HG03064 (cell line): ENCODE data around the gene CHD5.

ENCODE experiments used
- ATAC-seq: cut with Tn5 transposase; IDR thresholded peaks from one replicate; pipeline ENCODE4 v1.9.1; 2021; ENCODE audit warnings: low read depth; ENCODE audit not compliant: unreplicated experiment

Gene CHD5

DNA sequence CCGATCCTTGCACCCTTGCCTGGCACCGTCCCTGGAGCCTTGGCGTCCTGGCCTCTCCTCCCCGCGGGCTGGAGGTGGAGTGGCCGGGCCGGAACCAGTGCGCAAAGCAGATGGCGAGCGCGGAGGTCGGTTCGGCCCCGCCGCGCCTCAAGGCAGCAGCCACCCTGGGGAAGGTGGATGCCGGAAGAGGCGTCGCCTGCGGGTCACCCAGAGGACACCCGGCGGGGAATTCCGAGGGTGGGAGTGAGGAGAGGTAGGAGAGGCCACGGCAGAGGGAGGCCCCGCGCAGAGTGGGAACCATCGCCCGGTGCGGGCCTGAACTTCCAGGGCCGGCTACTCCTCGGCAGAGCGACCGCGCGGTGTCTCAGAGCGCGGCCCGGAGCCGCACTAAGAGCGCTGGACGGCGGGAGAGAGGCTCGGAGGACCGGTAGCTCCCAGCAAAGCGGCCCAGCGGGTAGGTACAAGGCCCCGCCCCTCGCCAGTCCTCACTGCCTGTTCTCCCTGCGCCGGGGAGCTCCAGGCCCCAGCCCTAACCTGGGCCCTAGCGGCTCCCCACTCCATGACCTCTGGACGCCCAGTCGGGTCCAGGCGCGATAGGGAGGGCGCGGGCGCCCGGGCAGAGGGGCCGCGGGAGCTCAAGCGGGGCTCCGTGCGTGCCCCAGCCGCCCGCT, 25.9 kb upstream of the CHD5 start, which contains the start of gene RNF207:
Gene RNF207 (plus strand): TSS at position 271 of the 671 bp plus-strand sequence. CDS start 417 bp downstream, outside the sequence.
- no peak for ATAC-seq

DNA sequence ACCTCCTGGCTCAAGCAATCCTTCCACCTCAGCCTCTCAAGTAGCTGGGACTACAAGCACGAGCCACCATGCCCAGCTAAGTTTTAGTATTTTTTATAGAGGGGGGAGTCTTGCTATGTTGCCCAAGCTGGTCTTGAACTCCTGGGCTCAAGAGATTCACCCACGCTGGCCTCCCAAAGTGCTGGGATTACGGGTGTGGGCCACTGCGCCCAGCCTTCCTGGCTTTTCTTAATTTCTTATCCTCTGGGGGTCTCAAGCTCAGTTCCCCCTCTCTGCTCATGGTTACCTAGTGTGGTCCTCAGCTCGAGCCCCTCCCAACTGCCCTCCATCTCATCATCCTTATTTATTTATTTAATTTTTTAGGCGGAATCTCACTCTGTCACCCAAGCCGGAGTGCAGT, 22.1 kb upstream of the CHD5 start:
- no peak for ATAC-seq

DNA sequence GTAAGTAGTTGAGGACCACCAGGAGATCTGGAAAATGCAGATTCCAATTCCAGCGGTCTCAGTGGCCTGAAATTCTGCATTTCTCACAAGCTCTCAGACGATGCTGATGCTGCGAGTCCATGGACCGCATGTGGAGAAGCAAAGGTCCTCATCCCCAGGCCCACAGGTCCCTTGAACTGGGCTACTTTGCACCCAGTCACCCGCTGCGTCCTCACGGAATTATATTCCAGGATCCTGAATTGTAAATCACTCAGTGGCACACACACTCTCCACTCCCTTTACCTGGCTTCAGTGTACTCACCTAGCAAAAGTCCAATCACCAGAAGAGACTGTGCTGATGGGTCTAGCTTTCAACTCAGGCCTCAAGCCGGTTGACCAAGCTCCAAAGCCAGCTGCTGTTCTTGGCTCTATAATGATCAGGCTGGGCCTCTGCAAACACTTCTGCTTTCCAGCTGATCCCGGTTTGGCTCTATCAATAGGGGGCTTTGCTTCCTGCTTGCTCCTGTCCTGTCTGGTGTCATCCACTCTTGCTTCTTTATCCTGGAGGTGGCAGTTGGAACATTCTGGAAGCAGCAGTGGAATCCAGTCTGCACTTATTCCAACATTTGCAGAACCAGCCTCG, 20.2 kb upstream of the CHD5 start:
- no peak for ATAC-seq

DNA sequence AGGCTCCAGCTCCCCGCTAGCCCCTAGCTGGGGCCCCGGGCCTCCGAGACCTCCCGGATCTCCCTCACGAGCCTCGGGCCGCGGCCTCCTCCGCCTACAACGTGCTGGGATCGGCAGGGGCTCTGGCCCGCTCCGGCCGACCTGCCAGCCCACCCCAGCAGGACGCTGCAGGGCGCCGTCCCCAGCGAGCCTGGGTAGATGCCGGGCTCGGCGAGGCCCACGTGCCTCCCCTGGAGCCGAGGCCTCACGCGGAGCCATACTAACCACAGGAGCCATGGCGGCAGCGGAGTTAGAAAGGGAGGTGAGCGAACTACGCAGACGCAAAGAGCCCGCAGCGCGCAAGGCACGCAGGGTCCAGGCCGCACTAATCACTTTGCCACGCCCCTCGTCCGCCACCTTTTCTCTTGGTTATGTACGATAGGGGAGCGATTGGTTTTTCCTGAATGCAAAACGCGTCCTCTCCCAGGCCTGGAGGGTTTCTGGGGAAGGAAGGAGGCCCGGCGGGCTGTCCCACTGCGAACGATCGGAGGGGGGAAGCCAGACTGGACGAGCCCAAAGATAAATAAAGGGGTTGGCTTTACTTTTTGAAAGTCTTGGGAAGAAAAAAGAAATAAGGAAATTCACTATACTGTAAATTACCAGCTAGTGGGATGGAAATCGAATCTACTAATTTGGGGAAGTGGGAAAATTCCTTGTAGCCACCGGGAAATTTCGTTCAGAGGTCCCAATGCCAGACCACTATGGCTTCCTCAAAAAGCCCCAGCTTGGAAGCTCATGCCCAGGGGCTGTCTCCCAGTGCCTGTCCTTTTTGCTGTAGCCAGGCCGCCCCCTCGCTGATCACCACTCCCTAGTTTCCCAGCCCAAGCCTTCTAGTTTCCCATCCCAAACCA, 19.4 kb upstream of the CHD5 start, which contains the start of gene RPL22:
Gene RPL22 (minus strand): TSS at position 298 of the 890 bp plus-strand sequence. CDS start 22 bp downstream, at position 276.
- ATAC-seq = peak; percentile 93

DNA sequence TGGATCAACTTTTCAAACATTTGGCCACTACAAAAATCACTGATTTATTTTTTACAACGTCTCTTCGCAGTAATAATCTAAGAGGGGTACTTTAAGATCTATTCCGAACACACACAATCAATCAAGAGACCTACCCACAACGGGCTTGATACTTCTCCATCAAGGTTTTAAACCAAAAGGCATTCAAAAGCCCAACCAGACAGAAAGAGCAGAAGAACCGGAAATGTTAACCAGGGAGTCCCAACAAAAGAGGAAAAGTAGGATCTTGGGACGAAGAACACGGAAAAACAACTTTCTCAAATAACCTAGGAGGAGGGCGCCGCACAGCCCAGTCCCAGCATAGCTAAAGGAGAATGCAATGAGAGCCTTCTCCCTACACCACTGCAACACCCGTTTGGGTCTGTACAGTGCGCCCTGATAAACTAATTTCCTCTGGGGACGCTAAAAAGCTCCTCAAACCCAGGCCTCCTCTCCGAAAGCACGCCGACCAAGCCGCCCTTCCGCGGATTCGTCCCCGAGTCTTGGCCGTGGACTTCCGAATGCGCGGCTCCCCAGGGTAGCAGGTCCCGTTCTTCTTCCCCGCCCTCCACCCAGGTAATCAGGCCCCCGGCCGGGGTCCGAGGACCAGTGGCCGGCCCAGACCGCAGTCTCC, 18.7 kb upstream of the CHD5 start:
- ATAC-seq = peak; percentile 24

DNA sequence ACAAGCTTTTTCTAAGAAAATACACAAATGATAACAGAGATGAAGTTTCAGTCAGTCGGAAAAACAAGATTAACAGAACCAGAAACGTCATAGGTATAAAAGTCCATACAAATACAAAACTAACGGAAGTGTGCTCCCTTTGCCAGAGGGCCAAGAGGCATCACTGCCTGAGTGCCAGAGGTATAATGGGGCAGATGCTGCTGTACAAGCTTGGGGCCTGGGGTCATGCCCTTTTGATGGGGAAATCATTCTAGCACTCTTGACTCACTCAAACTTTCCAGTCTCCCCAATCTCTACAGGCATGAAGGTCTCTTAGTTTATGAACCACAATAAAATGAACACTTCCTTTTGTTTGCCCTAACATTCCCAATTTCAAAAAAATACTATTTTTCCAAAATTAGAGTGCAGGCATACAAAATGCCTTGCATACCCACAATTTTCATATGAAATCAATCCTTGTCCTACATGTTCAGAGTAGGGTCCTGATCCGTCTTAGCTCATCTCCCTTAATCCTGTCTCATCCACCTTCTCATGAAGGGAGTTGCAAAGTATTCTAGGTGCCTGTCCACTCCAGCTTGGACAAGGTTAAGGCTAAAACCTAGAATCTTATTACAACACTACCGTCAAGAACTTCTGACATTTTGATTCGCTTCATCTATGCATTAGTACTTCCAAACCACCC, 17.8 kb upstream of the CHD5 start:
- ATAC-seq = no peak

DNA sequence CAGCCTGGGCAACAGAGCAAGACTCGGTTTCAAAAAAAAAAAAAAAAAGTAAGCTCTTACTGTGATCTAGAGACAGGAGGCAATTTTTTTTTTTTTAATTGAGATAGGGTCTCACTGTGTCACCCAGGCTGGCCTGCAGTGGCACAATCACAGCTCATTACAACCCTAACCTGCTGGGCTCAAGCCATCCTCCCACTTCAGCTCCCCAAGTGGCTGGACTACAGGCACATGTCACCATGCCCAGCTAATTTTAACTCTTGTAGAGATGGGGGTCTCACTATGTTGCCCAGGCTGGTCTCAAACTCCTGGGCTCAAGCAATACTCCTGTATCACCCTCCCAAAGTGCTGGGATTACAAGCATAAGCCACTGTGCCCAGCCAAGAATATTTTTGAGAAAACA, 11.8 kb upstream of the CHD5 start:
- no peak for ATAC-seq

DNA sequence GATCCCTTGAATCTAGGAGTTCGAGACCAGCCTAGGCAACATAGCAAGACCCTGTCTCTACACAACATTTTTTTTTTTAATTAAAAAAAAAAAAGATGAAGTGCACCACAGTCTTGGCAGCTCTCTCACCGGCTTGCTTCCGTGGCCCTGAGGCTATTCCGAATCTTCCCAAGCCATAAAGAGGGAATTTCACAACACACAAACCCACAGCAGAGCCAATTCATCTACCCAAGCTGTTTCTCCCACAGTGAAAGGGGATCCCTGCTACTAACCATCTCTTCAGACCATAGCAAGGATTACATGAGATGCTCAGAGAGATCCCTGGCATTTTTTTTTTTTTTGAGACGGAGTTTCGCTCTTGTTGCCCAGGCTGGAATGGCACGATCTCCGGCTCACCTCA, 8.3 kb upstream of the CHD5 start:
- no peak for ATAC-seq

DNA sequence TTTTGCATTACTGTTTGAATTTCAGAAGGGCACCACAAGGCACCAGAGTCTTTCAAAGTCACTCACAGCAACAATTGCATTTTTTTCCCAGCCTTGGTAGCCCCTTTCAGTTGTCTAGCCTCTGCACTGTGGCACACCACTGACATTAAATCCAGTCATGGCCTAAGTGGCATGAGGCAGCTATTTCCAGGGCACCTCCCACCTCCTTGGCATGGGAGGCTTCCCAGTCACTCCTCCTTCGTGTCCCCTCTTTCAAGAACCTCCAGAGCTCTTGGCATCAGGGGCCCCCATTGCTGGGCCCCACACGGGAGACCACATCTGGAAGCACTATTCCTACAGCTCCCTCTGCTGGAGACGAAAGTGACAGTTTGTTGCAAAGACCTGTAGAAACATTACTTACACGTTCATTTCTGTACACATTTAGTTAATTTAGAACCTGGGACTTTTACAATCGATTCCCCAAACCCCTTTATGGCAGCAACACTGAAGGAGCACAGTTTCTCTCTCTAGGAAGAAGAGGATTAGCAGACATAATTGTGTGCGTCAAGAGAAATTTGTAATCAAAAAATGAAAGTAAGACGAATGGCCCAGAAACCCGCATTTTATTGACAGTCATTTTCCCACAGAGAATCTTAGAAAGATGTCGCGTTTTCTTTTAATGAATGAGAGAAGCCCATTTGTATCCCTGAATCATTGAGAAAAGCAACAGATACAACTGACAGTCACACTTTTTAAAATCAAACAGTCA, 5.7 kb upstream of the CHD5 start:
- no peak for ATAC-seq

DNA sequence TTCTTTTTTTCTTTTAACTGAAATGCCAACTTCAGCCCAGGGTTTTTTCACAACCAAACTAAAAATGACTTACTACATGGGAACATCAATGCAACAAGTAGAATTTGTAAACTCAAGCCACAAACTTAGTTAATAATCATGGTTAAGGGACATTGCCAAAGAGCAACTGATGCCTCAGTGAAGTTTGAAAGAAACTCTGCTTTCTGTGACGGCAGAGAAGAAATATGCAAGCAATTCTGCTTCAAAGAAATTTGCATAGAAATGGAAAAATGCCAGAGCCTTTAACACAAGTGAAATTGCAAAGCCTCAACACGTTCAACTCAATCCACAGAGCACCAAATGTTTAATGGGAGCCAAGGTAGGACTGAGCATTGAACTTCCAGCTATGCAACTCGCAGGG, 5.0 kb upstream of the CHD5 start:
- no peak for ATAC-seq

DNA sequence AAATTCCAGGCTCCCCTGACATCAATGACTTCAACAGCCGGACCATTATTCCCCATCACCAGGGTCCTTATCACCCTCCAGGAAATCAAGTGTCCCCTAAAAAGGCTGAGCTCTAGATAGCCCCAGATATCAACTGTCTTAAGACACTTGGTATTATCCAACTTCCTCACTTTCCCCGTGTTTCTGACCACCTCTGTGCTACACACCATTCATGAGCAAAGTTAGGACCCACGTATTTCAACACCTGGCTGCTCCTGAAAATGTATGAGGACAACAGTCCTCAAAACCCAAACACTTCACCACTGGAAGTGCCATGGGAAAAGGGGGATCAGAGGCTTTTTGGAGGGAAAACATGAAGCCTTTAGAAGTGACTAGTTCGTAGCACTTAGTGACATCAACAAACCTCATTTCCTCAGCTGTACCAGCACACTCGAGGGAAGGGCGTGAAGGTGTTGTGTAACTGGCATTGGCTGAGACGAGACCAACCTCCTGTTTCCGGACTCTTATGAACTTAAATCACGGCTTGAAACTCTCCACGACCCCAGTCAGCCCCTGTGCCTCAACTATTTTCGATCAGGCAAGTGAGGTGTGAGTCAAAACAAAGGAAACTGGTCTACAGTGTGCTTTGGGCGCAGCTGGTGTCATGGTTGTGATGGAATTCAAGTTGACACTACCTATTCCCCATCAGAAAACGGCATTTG, 4.1 kb upstream of the CHD5 start:
- no peak for ATAC-seq

DNA sequence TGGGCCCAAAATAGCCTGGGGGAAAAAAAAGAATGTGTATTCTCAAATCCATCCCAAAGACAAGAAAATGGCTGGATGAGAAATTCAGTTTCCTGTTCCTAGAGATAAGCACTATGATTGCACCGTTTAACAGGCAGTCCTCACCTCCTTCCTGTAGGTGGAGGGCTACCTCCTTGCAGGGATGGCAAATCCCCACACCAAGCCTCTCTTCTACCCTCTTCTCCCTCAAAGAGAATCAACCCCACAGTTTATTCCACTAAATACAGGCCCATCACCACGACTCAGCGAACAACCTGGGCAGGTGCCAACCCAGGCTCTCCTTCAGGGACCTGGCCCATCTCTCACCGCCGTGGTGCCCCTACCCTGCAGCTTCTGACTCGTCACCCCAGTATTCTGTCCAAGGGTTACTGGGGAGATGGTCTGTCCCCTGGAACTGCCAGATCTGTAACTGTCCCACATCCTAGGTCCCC, 3.4 kb upstream of the CHD5 start:
- ATAC-seq = no peak

DNA sequence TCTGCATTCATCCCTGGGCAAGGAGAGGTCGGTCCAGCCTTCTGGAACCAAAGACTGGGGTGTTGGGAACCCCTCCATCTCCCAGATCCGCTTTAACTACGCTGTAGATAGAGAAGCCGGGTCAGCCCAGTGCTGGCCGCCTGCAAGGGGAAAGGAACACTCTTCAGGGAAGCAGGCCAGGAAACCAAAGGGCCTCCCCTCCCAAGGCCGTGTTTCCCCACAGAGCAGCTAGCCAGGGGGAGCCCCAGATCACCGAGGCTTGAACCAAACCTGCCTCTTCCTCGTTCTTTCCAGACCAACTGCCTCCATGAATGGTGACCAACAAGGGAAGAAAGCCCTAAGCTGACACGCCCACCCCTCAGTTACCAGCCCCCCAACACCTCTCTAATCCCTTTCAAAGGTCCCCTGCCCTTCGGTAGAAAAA, 1.2 kb upstream of the CHD5 start:
- ATAC-seq = no peak

DNA sequence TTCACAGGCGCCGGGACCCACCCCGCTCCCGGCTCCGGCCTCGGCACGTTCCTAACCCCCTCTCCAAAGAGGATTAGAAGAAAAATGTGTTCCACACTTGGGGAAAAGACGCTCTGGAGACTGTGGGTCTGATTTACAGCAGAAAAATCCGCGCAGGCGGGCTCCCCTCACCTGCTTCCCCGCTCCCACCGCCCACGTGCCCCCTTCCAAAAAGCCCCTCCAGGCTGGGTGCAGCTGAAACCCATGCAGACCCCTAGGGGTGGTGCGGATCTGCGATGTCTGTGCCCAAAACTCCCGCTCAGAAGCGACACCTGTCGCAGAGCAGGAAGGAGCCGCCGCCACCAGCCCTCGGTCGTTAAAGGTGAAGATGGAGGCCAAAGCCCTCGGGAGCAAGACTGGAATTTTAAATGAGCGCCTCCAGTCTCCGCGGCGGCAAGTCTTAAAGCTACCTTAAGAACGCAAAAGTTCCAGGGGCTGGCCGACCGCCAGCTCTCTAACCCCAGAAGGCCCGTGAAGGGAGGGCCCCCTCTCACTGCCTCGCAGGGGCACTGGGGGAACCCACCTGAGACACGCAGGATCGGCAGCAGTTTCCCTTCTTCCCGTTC, 688 bp upstream of the CHD5 start:
- no peak for ATAC-seq

DNA sequence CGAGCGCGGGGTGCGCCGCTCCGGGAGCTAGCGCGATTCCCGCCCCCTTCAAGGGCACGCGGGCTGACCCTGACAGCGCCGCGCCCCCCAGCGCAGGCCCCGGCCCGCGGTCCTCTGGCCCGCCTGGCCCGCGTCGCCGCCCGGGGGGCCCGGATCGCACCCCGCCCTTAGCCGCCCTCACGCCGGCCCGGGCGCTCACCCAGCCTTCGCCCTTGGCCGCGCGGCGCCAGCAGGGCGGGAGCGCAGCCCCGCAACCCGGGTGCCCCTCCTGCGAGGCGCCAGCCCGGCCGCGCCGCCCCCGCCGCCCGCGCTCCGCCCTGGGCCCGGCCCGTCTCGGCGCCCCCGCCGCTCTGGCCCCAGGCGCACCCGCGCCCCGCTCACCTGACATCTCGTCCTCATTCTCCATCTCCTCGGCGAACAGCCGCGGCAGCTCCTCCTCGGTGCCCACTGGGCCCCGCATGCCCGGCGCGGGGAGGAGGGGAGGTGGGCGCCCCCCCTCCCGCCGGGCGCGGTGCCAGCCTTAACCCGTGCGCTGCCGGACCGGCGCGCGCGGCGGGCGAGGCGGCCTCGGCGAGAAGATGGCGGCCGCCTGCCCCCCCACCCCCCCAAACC, 451 bp downstream of the CHD5 start:
- no peak for ATAC-seq

DNA sequence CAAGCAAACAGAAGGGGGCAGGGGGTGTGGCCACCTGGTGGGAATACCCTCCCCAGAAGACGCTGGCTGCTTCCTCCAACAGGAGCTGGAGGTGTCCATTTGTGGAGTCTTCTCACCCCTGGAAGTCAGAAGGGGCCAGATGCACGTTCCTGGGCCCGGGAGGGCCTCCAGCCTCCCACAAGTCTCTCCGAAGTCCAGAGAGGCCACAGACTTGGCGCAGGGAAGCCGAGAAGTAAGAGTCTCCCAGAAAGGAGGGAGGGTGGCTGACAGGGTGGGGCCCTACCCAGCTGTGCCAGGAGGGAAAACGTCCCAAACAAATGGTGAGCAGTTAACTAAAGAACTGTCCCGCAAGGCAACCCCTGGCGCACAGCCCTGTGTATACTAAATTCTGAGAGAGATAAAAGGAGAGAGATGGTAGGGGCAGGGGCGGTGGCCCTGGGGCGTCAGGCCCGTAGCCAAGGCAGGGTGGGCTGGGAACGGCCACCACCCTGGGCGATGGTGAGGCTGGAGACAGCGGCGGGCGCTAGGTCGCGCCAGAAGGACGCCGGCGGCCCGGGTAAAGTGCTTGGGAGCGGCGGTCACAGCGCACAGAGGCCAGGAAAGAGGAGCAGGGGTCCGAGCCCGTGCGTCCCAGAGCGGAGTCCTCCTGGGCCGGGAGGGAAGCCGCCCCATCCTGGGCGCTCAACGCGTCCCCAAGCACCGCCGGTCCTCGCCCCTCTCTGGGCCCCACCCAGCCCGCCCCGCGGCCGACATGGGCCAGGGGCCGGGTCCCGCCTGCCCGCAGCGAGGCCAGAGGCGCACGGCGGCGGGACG, 1.2 kb downstream of the CHD5 start:
- ATAC-seq = no peak

DNA sequence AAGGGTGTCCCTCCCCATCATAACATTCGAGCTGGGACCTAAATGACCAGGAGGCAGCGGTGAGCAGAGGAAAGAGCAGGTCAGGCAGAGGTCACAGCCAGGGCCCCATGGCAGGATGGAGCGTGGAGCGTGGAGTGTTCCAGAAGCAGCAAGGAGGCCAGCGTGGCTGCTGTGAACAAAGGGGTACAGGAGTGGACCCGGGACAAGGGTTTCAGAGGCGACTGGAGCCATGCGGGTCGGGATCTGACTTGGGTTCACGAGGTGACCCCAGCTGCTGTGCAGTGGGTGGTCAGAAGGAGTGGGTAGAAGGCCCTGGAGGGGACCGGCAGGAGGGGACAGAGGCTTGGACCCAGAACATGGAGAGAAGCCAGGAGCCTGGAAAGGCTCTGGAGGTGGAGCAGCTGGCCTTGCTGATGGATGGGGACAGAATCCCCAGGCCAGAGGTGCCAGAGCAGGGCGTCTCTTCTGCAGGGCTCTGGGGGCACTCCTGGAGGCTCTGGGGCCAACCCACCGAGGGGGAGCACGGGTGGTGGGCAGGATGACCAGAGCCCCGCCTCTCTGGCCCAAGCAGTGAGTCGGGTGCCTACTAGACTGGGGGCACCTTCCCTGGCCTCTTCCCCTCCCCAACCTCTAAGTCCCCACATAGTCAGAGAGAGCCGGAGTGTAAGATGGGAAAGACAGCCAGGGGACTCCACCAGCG, 2.3 kb downstream of the CHD5 start:
- no peak for ATAC-seq
